ENCODE measurements around the gene HIPK1. TPM values are rescaled to one million over a fixed set of nuclear protein-coding genes. Genes with fewer than 3 reads are reported as not detected.

The HIPK1 gene
- total RNA-seq, 2 experiments from 2014 or later: 89.3 to 92.7 TPM

DNA sequence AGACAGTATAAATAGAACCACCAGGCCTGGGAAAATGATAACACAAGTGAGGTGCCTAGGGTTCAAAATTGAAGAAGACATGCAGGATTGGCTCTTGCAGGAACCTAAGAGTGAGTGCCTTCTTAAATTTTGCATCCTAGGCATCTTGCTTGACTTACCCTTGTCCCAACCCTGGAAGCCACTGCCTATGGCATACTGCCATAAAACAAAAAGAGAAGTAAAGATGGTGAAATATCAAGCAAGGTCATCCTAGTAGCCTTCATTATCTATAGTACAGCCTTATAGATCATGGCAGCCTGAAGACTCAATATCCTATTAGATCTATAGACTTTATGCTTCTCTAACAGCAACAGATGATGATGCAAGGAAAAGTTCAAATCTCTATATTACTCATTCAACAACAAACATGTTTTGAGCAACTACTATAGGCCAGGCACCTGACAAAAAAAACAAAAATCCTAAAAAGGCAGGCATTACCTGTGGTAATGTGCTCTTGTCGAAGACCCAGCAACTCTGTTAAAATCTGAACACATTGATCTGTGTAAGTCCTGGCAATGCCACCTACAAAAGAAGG is 30.8 kb upstream of the HIPK1 start:
- H3K9me3 Mint-ChIP-seq (ENCODE audit: insufficient read depth): no peaks in the 10 kb centered on the region
- no peak overlapping the region for H3K27ac Mint-ChIP-seq
- ChIA-PET POLR2A (interaction anchor here (0.7 kb wide), 1 partner anchor 33 kb away, joined by 3 read pairs; no protein-coding TSS in a partner anchor), CTCF (no interaction called here)
- H3K27me3 Mint-ChIP-seq (ENCODE audit: low read depth): no peaks in the 10 kb centered on the region
- peaks cover 87% of the 10 kb centered on the region for H3K36me3 Mint-ChIP-seq (ENCODE audit: low read depth)
- no peak for ATAC-seq
- no peak for DNase-seq
- no peak overlapping the region for H3K4me3 Mint-ChIP-seq
- peaks cover 53% of the 10 kb centered on the region for H3K4me1 Mint-ChIP-seq (ENCODE audit: low read depth)

DNA sequence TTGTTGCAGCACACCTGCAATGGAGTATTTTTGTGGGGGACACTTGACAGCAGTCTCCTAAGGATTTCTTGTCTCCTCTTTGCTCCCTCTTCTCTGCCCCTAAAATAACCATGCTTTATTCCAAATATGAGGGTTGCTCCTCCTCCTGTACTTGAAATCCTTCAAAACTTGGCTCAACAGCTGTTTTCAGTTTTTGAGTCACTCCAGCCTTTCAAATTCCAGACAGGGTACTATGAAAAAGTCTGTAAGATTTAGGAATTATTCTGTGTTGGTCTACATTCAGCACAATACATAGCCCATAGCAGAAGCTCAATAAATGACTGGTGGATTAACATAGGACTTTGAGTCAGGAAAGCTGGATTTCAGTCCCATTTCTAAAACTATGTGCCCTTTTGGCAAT is 30.0 kb upstream of the HIPK1 start:
- DNase-seq (no peak), ATAC-seq (no peak)
- Mint-ChIP-seq H3K27me3 (ENCODE audit: low read depth) (no peaks in the 10 kb centered on the region), H3K9me3 (ENCODE audit: insufficient read depth) (no peaks in the 10 kb centered on the region), H3K4me3 (no peak overlapping the region), H3K4me1 (ENCODE audit: low read depth) (peaks cover 55% of the 10 kb centered on the region), H3K36me3 (ENCODE audit: low read depth) (peaks cover 84% of the 10 kb centered on the region), H3K27ac (no peak overlapping the region)
- POLR2A ChIA-PET: interaction anchor here (0.6 kb wide), 1 partner anchor 30 kb away, joined by 4 read pairs; the partner anchor contains the start of gene HIPK1
- CTCF ChIA-PET: interaction anchor here (1.0 to 2.0 kb wide), 2 partner anchors 24 to 39 kb away, joined by 3 to 8 read pairs; no protein-coding TSS in a partner anchor

DNA sequence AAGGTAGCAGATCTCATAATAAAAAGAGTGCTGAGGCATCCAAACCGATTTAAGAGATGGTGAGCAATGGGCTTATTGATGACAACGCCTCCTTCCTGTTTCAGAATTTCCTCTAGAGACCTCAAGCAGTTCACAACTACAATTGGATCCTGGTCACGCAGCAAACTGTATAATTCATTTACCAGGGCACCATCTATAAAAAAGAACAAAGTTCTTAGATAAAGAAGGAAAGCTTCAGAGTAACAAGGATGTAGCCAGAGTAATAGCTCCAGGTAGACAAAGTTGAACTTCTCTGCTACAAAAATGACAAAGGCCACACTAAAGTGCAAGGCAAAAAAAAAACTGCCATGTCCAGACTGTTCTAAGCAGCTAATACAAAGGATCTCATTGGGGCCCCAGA is 27.9 kb upstream of the HIPK1 start:
- DNase-seq: no peak
- Mint-ChIP-seq H3K4me1 (ENCODE audit: low read depth) (peaks cover 59% of the 10 kb centered on the region), H3K27ac (peak overlapping the region; percentile 74), H3K9me3 (ENCODE audit: insufficient read depth) (no peaks in the 10 kb centered on the region), H3K4me3 (peak overlapping the region; percentile 29), H3K27me3 (ENCODE audit: low read depth) (no peaks in the 10 kb centered on the region), H3K36me3 (ENCODE audit: low read depth) (peaks cover 70% of the 10 kb centered on the region)
- ChIA-PET POLR2A (interaction anchor here (1.4 to 5.5 kb wide), 3 partner anchors 26 to 32 kb away, joined by 3 to 110 read pairs (median 43); partner anchors contain the start of gene HIPK1), CTCF (interaction anchor here (0.8 to 7.5 kb wide), 7 partner anchors 23 to 66 kb away, joined by 3 to 79 read pairs (median 4); partner anchors contain the start of gene HIPK1)
- no peak for ATAC-seq

GRCh38 chr1:113903501-113904292 is 25.4 kb upstream of the HIPK1 start:
- no peaks in the 10 kb centered on the region for H3K27me3 Mint-ChIP-seq (ENCODE audit: low read depth)
- no peak for DNase-seq
- H3K9me3 Mint-ChIP-seq (ENCODE audit: insufficient read depth): no peaks in the 10 kb centered on the region
- H3K36me3 Mint-ChIP-seq (ENCODE audit: low read depth): peaks cover 63% of the 10 kb centered on the region
- POLR2A ChIA-PET: interaction anchor here (0.6 to 5.5 kb wide), 20 partner anchors 9 to 92 kb away, joined by 3 to 110 read pairs (median 4); partner anchors contain the start of genes HIPK1 and RSBN1
- ATAC-seq: no peak
- H3K4me3 Mint-ChIP-seq: peak overlapping the region; percentile 97
- CTCF ChIA-PET: interaction anchor here (1.0 to 7.5 kb wide), 23 partner anchors 8 to 379 kb away, joined by 3 to 79 read pairs (median 6); partner anchors contain the start of genes HIPK1 and OLFML3
- H3K27ac Mint-ChIP-seq: peak overlapping the region; percentile 96
- H3K4me1 Mint-ChIP-seq (ENCODE audit: low read depth): peaks cover 70% of the 10 kb centered on the region

DNA sequence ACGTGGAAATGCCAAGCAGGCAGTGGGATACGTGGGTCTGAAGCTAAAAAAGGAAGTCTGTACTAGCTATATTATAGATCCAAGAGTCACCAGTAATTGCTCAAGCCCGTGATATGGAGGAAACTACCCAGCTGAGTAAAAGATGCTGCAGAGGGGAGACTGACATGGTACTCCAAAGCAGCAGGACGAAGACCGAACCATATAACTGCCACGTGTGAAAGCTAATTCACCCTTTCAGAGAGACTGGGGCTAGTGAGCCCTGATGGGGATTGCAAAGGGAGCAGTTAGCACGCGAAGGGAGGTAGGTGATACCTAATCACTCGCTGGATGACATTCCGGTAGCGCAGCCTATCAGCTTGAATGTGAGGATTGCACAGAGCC is 24.8 kb upstream of the HIPK1 start:
- H3K27ac Mint-ChIP-seq: peak overlapping the region; percentile 96
- CTCF ChIA-PET: interaction anchor here (1.0 to 7.5 kb wide), 23 partner anchors 9 to 378 kb away, joined by 3 to 79 read pairs (median 6); partner anchors contain the start of genes HIPK1 and OLFML3
- no peaks in the 10 kb centered on the region for H3K27me3 Mint-ChIP-seq (ENCODE audit: low read depth)
- peak overlapping the region; percentile 97 for H3K4me3 Mint-ChIP-seq
- H3K4me1 Mint-ChIP-seq (ENCODE audit: low read depth): peaks cover 66% of the 10 kb centered on the region
- H3K9me3 Mint-ChIP-seq (ENCODE audit: insufficient read depth): no peaks in the 10 kb centered on the region
- H3K36me3 Mint-ChIP-seq (ENCODE audit: low read depth): peaks cover 59% of the 10 kb centered on the region
- DNase-seq: no peak
- POLR2A ChIA-PET: interaction anchor here (0.6 to 5.5 kb wide), 18 partner anchors 11 to 93 kb away, joined by 3 to 110 read pairs (median 4); partner anchors contain the start of genes HIPK1 and RSBN1
- peak; percentile 49 for ATAC-seq

GRCh38 chr1:113904674-113905434 is 24.3 kb upstream of the HIPK1 start, which contains the start of the genes AP4B1 and DCLRE1B:
TSS of gene AP4B1 (minus strand) at chr1:113904799. CDS start at chr1:113904717, 82 bp downstream.
TSS of gene DCLRE1B (plus strand) at chr1:113905326. CDS start at chr1:113905587, 261 bp downstream.
- ChIA-PET POLR2A (interaction anchor here (0.6 to 5.5 kb wide), 17 partner anchors 12 to 94 kb away, joined by 3 to 110 read pairs (median 5); partner anchors contain the start of genes HIPK1 and RSBN1), CTCF (interaction anchor here (1.0 to 7.5 kb wide), 21 partner anchors 9 to 378 kb away, joined by 3 to 79 read pairs (median 7); partner anchors contain the start of genes HIPK1 and OLFML3)
- Mint-ChIP-seq H3K9me3 (ENCODE audit: insufficient read depth) (no peaks in the 10 kb centered on the region), H3K27ac (peak within 1 kb of the TSS; percentile 96), H3K4me3 (peak within 1 kb of the TSS; percentile 97), H3K36me3 (ENCODE audit: low read depth) (peaks cover 57% of the 10 kb centered on the region), H3K4me1 (ENCODE audit: low read depth) (peaks cover 64% of the 10 kb centered on the region), H3K27me3 (ENCODE audit: low read depth) (no peaks in the 10 kb centered on the region)
- DNase-seq (peak; percentile 100), ATAC-seq (peak; percentile 91)

DNA sequence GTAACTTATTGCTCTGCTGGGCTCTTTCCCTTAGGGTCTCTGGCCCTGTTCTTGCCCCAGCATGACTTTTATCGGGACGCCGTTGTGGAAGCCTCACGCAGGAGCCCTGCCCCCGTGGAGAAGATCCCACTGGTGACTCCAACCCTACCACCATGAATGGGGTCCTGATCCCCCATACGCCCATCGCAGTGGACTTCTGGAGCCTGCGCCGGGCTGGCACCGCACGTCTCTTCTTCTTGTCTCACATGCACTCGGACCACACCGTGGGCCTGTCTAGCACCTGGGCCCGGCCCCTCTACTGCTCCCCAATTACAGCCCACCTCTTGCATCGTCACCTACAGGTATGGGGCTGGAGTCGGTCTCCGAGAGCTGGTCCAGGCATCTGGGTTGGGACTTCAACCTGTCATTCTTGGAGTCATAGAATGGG is 23.7 kb upstream of the HIPK1 start:
- H3K27me3 Mint-ChIP-seq (ENCODE audit: low read depth): no peaks in the 10 kb centered on the region

GRCh38 chr1:113912594-113913311 is 16.4 kb upstream of the HIPK1 start:
- no peak overlapping the region for H3K4me3 Mint-ChIP-seq
- ChIA-PET POLR2A (interaction anchor here (1.1 kb wide), 1 partner anchor 16 kb away, joined by 4 read pairs; the partner anchor contains the start of gene HIPK1), CTCF (interaction anchor here (0.7 to 1.6 kb wide), 4 partner anchors 11 to 51 kb away, joined by 3 to 6 read pairs (median 4); partner anchors contain the start of gene HIPK1)
- H3K9me3 Mint-ChIP-seq (ENCODE audit: insufficient read depth): no peaks in the 10 kb centered on the region
- H3K27me3 Mint-ChIP-seq (ENCODE audit: low read depth): no peaks in the 10 kb centered on the region
- ATAC-seq (no peak), DNase-seq (no peak)
- peaks cover 16% of the 10 kb centered on the region for H3K4me1 Mint-ChIP-seq (ENCODE audit: low read depth)
- H3K36me3 Mint-ChIP-seq (ENCODE audit: low read depth): peaks cover 47% of the 10 kb centered on the region
- no peak overlapping the region for H3K27ac Mint-ChIP-seq

More for the DNA sequence above, 23.7 kb upstream of the HIPK1 start:
- H3K36me3 Mint-ChIP-seq (ENCODE audit: low read depth): peaks cover 56% of the 10 kb centered on the region
- ChIA-PET POLR2A (interaction anchor here (0.6 to 5.5 kb wide), 6 partner anchors 12 to 37 kb away, joined by 4 to 110 read pairs (median 22); partner anchors contain the start of gene HIPK1), CTCF (interaction anchor here (0.9 to 7.5 kb wide), 8 partner anchors 13 to 72 kb away, joined by 3 to 79 read pairs (median 14); partner anchors contain the start of gene HIPK1)
- peak overlapping the region; percentile 97 for H3K4me3 Mint-ChIP-seq
- no peaks in the 10 kb centered on the region for H3K9me3 Mint-ChIP-seq (ENCODE audit: insufficient read depth)
- DNase-seq (no peak), ATAC-seq (peak; percentile 3)
- H3K27ac Mint-ChIP-seq: peak overlapping the region; percentile 96
- peaks cover 62% of the 10 kb centered on the region for H3K4me1 Mint-ChIP-seq (ENCODE audit: low read depth)

GRCh38 chr1:113913312-113913668 is 15.8 kb upstream of the HIPK1 start:
- DNase-seq (no peak), ATAC-seq (no peak)
- CTCF ChIA-PET: interaction anchor here (0.7 to 1.6 kb wide), 4 partner anchors 11 to 50 kb away, joined by 3 to 6 read pairs (median 4); partner anchors contain the start of gene HIPK1
- Mint-ChIP-seq H3K36me3 (ENCODE audit: low read depth) (peaks cover 43% of the 10 kb centered on the region), H3K27ac (no peak overlapping the region), H3K4me1 (ENCODE audit: low read depth) (peaks cover 12% of the 10 kb centered on the region), H3K9me3 (ENCODE audit: insufficient read depth) (no peaks in the 10 kb centered on the region), H3K27me3 (ENCODE audit: low read depth) (no peaks in the 10 kb centered on the region), H3K4me3 (no peak overlapping the region)
- POLR2A ChIA-PET: interaction anchor here (1.1 kb wide), 1 partner anchor 16 kb away, joined by 4 read pairs; the partner anchor contains the start of gene HIPK1
